GM23338 (cell line): ENCODE results near the gene AFF1.

Source experiments
- CREB1 ChIP-seq: fragments of 250-450 bp; sonication (Bioruptor Pico); IDR thresholded peaks from 2 replicates; pipeline ENCODE4 v1.5.0; 2020; ENCODE audit warnings: low read depth, mild to moderate bottlenecking, moderate library complexity
- CTCF ChIP-seq, 2 experiments: fragments of 200-600 bp in 1 of 2; sonication (generic) in 1 of 2; conservative IDR thresholded peaks; 2 replicates each; pipeline versions ENCODE4 v1.5.1 to v1.6.1; 2016 to 2017; ENCODE audit warnings: antibody characterized with exemption in 2 of 2, low read depth in 2 of 2, mild to moderate bottlenecking in 2 of 2, moderate library complexity in 1 of 2
- EZH2 ChIP-seq: fragments of 200-600 bp; sonication (generic); IDR thresholded peaks from one replicate; pipeline ENCODE4 v1.8.0; 2017; ENCODE audit warnings: antibody characterized with exemption, mild to moderate bottlenecking, low read depth; ENCODE audit not compliant: unreplicated experiment
- EZH2phosphoT487 ChIP-seq: fragments of 200-600 bp; sonication (generic); IDR thresholded peaks from one replicate; pipeline ENCODE4 v1.8.1; 2018; ENCODE audit warnings: antibody characterized with exemption; ENCODE audit not compliant: unreplicated experiment
- JUNB ChIP-seq: IDR thresholded peaks from one replicate; pipeline ENCODE4 v1.6.1; 2016; ENCODE audit warnings: antibody characterized with exemption; ENCODE audit not compliant: unreplicated experiment
- POLR2AphosphoS5 ChIP-seq: IDR thresholded peaks from 2 replicates; pipeline ENCODE4 v1.6.1; 2016; ENCODE audit warnings: antibody characterized with exemption, low read depth
- STAT1 ChIP-seq: IDR thresholded peaks from one replicate; pipeline ENCODE4 v1.6.1; 2016; ENCODE audit warnings: antibody characterized with exemption; ENCODE audit not compliant: unreplicated experiment
- ZNF331 ChIP-seq: fragments of 250-450 bp; sonication (Bioruptor Pico); IDR thresholded peaks from 2 replicates; pipeline ENCODE4 v1.5.0; 2020; ENCODE audit warnings: low read depth, mild to moderate bottlenecking, moderate library complexity
- TF ChIP-seq, protein P1 (sequence below): IDR thresholded peaks from 2 replicates; pipeline ENCODE4 v1.6.1; 2016; ENCODE audit warnings: antibody characterized with exemption
- TF ChIP-seq, protein P2 (sequence below): IDR thresholded peaks from one replicate; pipeline ENCODE4 v1.6.1; 2018; ENCODE audit warnings: antibody characterized with exemption; ENCODE audit not compliant: unreplicated experiment
- TF ChIP-seq, protein P3 (sequence below): fragments of 250-450 bp; sonication (Bioruptor Pico); IDR thresholded peaks from 2 replicates; pipeline ENCODE4 v1.5.0; 2020; ENCODE audit warnings: mild to moderate bottlenecking, moderate library complexity

DNA sequence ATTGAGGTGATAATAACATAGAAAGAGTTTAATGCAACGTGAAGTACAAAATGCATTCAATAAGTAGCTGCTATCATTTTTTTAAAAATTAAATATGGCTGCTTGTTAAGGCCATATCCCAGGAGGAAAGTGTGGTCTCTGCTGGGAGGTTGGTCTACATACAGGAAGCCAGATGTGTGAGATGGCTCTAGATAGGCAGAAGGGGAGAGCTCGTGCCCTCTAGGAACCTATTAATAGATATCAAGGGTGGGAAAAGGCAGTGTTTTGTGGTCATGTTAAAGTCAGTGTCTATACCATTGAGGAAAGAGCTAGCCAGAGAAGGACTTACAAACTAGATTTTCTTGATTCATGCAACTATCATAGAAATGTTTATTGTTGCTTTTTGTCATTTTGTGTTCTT is 145.2 kb downstream of the AFF1 start:
- no peak for TF ChIP-seq CTCF (conservative IDR thresholded peaks at IDR 0.05; ENCODE audit: low read depth in 2 of 2)
- no peak for TF ChIP-seq POLR2AphosphoS5
- TF ChIP-seq, protein P1, sequence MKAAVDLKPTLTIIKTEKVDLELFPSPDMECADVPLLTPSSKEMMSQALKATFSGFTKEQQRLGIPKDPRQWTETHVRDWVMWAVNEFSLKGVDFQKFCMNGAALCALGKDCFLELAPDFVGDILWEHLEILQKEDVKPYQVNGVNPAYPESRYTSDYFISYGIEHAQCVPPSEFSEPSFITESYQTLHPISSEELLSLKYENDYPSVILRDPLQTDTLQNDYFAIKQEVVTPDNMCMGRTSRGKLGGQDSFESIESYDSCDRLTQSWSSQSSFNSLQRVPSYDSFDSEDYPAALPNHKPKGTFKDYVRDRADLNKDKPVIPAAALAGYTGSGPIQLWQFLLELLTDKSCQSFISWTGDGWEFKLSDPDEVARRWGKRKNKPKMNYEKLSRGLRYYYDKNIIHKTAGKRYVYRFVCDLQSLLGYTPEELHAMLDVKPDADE = no peak
- no peak for TF ChIP-seq EZH2
- no peak for TF ChIP-seq EZH2phosphoT487
- TF ChIP-seq, protein P2, sequence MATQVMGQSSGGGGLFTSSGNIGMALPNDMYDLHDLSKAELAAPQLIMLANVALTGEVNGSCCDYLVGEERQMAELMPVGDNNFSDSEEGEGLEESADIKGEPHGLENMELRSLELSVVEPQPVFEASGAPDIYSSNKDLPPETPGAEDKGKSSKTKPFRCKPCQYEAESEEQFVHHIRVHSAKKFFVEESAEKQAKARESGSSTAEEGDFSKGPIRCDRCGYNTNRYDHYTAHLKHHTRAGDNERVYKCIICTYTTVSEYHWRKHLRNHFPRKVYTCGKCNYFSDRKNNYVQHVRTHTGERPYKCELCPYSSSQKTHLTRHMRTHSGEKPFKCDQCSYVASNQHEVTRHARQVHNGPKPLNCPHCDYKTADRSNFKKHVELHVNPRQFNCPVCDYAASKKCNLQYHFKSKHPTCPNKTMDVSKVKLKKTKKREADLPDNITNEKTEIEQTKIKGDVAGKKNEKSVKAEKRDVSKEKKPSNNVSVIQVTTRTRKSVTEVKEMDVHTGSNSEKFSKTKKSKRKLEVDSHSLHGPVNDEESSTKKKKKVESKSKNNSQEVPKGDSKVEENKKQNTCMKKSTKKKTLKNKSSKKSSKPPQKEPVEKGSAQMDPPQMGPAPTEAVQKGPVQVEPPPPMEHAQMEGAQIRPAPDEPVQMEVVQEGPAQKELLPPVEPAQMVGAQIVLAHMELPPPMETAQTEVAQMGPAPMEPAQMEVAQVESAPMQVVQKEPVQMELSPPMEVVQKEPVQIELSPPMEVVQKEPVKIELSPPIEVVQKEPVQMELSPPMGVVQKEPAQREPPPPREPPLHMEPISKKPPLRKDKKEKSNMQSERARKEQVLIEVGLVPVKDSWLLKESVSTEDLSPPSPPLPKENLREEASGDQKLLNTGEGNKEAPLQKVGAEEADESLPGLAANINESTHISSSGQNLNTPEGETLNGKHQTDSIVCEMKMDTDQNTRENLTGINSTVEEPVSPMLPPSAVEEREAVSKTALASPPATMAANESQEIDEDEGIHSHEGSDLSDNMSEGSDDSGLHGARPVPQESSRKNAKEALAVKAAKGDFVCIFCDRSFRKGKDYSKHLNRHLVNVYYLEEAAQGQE = no peak
- TF ChIP-seq STAT1 = no peak
- TF ChIP-seq, protein P3, sequence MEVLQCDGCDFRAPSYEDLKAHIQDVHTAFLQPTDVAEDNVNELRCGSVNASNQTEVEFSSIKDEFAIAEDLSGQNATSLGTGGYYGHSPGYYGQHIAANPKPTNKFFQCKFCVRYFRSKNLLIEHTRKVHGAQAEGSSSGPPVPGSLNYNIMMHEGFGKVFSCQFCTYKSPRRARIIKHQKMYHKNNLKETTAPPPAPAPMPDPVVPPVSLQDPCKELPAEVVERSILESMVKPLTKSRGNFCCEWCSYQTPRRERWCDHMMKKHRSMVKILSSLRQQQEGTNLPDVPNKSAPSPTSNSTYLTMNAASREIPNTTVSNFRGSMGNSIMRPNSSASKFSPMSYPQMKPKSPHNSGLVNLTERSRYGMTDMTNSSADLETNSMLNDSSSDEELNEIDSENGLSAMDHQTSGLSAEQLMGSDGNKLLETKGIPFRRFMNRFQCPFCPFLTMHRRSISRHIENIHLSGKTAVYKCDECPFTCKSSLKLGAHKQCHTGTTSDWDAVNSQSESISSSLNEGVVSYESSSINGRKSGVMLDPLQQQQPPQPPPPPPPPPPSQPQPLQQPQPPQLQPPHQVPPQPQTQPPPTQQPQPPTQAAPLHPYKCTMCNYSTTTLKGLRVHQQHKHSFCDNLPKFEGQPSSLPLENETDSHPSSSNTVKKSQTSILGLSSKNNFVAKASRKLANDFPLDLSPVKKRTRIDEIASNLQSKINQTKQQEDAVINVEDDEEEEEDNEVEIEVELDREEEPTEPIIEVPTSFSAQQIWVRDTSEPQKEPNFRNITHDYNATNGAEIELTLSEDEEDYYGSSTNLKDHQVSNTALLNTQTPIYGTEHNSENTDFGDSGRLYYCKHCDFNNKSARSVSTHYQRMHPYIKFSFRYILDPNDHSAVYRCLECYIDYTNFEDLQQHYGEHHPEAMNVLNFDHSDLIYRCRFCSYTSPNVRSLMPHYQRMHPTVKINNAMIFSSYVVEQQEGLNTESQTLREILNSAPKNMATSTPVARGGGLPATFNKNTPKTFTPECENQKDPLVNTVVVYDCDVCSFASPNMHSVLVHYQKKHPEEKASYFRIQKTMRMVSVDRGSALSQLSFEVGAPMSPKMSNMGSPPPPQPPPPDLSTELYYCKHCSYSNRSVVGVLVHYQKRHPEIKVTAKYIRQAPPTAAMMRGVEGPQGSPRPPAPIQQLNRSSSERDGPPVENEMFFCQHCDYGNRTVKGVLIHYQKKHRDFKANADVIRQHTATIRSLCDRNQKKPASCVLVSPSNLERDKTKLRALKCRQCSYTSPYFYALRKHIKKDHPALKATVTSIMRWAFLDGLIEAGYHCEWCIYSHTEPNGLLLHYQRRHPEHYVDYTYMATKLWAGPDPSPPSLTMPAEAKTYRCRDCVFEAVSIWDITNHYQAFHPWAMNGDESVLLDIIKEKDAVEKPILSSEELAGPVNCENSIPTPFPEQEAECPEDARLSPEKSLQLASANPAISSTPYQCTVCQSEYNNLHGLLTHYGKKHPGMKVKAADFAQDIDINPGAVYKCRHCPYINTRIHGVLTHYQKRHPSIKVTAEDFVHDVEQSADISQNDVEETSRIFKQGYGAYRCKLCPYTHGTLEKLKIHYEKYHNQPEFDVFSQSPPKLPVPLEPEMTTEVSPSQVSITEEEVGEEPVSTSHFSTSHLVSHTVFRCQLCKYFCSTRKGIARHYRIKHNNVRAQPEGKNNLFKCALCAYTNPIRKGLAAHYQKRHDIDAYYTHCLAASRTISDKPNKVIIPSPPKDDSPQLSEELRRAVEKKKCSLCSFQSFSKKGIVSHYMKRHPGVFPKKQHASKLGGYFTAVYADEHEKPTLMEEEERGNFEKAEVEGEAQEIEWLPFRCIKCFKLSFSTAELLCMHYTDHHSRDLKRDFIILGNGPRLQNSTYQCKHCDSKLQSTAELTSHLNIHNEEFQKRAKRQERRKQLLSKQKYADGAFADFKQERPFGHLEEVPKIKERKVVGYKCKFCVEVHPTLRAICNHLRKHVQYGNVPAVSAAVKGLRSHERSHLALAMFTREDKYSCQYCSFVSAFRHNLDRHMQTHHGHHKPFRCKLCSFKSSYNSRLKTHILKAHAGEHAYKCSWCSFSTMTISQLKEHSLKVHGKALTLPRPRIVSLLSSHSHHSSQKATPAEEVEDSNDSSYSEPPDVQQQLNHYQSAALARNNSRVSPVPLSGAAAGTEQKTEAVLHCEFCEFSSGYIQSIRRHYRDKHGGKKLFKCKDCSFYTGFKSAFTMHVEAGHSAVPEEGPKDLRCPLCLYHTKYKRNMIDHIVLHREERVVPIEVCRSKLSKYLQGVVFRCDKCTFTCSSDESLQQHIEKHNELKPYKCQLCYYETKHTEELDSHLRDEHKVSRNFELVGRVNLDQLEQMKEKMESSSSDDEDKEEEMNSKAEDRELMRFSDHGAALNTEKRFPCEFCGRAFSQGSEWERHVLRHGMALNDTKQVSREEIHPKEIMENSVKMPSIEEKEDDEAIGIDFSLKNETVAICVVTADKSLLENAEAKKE (CRISPR knock-in tag) = no peak
- no peak for TF ChIP-seq ZNF331 (CRISPR knock-in tag)
- no peak for TF ChIP-seq CREB1 (CRISPR knock-in tag)
- no peak for TF ChIP-seq JUNB
